Bladder microvascular endothelial cell (primary cell): ENCODE measurements around the gene RBL2. TPM values are rescaled to one million over a fixed set of nuclear protein-coding genes. Genes with fewer than 3 reads are reported as not detected.

Source experiments
- total RNA-seq: library from RNA; depleted of rRNA; stranded (reverse); fragments of >200 nt; gene quantifications from 2 replicates; pipeline ENCODE4 v1.2.3, GENCODE V29; 2014

The RBL2 gene, protein sequence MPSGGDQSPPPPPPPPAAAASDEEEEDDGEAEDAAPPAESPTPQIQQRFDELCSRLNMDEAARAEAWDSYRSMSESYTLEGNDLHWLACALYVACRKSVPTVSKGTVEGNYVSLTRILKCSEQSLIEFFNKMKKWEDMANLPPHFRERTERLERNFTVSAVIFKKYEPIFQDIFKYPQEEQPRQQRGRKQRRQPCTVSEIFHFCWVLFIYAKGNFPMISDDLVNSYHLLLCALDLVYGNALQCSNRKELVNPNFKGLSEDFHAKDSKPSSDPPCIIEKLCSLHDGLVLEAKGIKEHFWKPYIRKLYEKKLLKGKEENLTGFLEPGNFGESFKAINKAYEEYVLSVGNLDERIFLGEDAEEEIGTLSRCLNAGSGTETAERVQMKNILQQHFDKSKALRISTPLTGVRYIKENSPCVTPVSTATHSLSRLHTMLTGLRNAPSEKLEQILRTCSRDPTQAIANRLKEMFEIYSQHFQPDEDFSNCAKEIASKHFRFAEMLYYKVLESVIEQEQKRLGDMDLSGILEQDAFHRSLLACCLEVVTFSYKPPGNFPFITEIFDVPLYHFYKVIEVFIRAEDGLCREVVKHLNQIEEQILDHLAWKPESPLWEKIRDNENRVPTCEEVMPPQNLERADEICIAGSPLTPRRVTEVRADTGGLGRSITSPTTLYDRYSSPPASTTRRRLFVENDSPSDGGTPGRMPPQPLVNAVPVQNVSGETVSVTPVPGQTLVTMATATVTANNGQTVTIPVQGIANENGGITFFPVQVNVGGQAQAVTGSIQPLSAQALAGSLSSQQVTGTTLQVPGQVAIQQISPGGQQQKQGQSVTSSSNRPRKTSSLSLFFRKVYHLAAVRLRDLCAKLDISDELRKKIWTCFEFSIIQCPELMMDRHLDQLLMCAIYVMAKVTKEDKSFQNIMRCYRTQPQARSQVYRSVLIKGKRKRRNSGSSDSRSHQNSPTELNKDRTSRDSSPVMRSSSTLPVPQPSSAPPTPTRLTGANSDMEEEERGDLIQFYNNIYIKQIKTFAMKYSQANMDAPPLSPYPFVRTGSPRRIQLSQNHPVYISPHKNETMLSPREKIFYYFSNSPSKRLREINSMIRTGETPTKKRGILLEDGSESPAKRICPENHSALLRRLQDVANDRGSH
- 24.6 and 45.5 TPM in 2 replicates for total RNA-seq

DNA sequence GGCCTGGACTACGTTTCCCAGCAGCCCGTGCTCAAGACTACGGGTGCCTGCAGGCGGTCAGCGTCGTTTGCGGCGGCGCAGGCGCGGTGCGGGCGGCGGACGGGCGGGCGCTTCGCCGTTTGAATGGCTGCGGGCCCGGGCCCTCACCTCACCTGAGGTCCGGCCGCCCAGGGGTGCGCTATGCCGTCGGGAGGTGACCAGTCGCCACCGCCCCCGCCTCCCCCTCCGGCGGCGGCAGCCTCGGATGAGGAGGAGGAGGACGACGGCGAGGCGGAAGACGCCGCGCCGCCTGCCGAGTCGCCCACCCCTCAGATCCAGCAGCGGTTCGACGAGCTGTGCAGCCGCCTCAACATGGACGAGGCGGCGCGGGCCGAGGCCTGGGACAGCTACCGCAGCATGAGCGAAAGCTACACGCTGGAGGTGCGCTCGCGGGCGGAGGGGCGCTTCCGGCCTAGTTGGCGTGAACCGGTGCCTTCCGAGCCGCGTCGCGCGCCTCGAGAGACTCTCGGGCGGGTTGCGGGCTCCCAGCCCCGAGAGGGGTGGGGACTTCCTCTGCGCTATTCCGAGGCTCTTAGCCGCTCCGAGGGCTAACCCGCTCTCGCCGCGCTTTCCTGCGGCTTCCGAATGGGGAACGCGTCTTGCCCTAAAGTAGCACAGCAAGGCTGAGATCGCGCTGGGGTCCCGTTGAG is at the start of gene RBL2:
RBL2 (plus strand) TSS at position 95 of the 689 bp plus-strand sequence; CDS start at position 181, 86 bp downstream.

DNA sequence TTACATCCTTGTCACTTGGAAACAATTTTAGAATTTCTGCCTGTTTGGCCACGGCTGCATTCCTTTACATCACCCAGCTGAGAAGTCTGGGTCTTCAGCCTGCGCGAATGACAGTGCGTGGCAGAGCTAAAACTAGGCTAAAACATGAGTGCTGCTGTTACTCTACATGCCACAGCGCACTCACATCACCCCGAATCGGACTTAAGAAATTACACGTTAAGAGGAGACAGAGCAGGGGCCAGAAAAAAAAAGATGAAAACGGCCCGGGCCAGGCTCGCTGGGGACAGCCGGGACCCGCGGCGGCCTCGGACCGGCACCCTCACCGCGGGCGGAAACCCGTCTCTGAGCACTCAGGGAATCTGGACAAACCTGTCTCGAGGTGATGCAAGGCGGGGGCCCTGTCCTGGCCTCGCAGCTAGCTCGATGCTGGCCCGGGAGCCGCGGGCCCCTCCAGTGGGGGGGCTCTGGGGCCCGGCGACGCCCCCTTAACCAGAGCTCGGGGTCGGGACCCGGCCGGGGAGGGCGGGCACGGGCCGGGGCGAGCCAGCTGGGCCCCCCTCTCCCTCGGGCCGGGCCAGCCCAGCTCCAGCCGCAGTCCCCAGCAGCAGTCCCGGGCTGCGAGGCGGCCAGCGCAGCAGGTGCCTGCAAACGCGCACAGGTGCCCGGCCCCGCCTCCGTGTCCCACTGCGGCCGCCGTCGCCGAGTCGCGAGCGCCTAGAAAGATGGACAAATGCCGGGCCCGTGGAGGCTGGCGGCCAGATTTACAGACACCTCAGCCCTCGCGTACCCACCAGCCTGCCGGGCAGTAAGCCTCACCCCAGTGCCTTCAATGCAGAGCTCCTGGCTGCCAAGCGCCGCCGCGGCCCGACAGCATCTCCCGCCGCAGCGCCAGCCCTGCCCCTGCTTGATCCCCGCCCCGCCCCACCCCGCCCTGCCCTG is 68.3 kb downstream of the RBL2 start, which contains the start of gene AKTIP:
AKTIP (minus strand) TSS at position 879 of the 939 bp plus-strand sequence. CDS start 2,950 bp downstream, outside the sequence.

Other genes starting within 250 kb of the RBL2 start
- gene AKTIP, start 68.7 kb downstream of the RBL2 start, total RNA-seq = 28.8 and 40.3 TPM in 2 replicates